ENCODE results near the gene TBC1D23.

The TBC1D23 gene

GRCh38 chr3:100352296-100353231, 91.8 kb downstream of the TBC1D23 start:
- TF ChIP-seq CTCF (conservative IDR thresholded peaks at IDR 0.05) (no peak), ZFX (IDR thresholded peaks at IDR 0.05) (no peak)
- H3K27ac ChIP-seq = no peak overlapping the region

GRCh38 chr3:100354850-100355249, 94.1 kb downstream of the TBC1D23 start:
- H3K27ac ChIP-seq = no peak overlapping the region
- TF ChIP-seq ZFX (IDR thresholded peaks at IDR 0.05) (no peak), CTCF (conservative IDR thresholded peaks at IDR 0.05) (no peak)

- no peak for TF ChIP-seq CTCF (conservative IDR thresholded peaks at IDR 0.05)
- no peak for TF ChIP-seq ZFX (IDR thresholded peaks at IDR 0.05)
- H3K27ac ChIP-seq = no peak overlapping the region
Measured at GRCh38 chr3:100358413-100358812, 97.6 kb downstream of the TBC1D23 start.

- H3K27ac ChIP-seq = no peak overlapping the region
- no peak for TF ChIP-seq CTCF (conservative IDR thresholded peaks at IDR 0.05)
- TF ChIP-seq ZFX (IDR thresholded peaks at IDR 0.05) = no peak
Measured at GRCh38 chr3:100359035-100359434, 98.2 kb downstream of the TBC1D23 start.

GRCh38 chr3:100360757-100361496, 100.1 kb downstream of the TBC1D23 start:
- TF ChIP-seq ZFX (IDR thresholded peaks at IDR 0.05) = no peak
- no peak for TF ChIP-seq CTCF (conservative IDR thresholded peaks at IDR 0.05)
- no peak overlapping the region for H3K27ac ChIP-seq

- no peak for TF ChIP-seq ZFX (IDR thresholded peaks at IDR 0.05)
- TF ChIP-seq CTCF (conservative IDR thresholded peaks at IDR 0.05) = no peak
Measured at GRCh38 chr3:100361897-100362296, 101.1 kb downstream of the TBC1D23 start.

GRCh38 chr3:100364421-100364820, 103.6 kb downstream of the TBC1D23 start:
- H3K27ac ChIP-seq = no peak overlapping the region
- no peak for TF ChIP-seq CTCF (conservative IDR thresholded peaks at IDR 0.05)
- no peak for TF ChIP-seq ZFX (IDR thresholded peaks at IDR 0.05)

More at GRCh38 chr3:100361897-100362296, 101.1 kb downstream of the TBC1D23 start:
- H3K27ac ChIP-seq = no peak overlapping the region

All from C4-2B (cell line).